Brain microvascular endothelial cell (primary cell): ENCODE data around the gene ADNP2.

ENCODE experiments used
- DNase-seq: peaks from one replicate; pipeline ENCODE4 v3.0.0-alpha.2; 2020
- H3K27ac ChIP-seq: fragments of 250-450 bp; sonication (Bioruptor Pico); 2 replicates; pipeline ENCODE4 v1.5.1; 2020; ENCODE audit warnings: mild to moderate bottlenecking, moderate library complexity
- H3K27me3 ChIP-seq: fragments of 250-450 bp; sonication (Bioruptor Pico); replicated peaks from 2 replicates; pipeline ENCODE4 v1.5.1; 2020; ENCODE audit warnings: mild to moderate bottlenecking
- H3K36me3 ChIP-seq: fragments of 250-450 bp; sonication (Bioruptor Pico); replicated peaks from 2 replicates; pipeline ENCODE4 v1.5.1; 2020; ENCODE audit warnings: mild to moderate bottlenecking
- H3K4me3 ChIP-seq: 2 replicates; pipeline ENCODE4 v1.5.1; 2011; ENCODE audit warnings: low read depth, mild to moderate bottlenecking, control low read depth, low read length, moderate library complexity
- CTCF ChIP-seq: IDR thresholded peaks from 2 replicates; pipeline ENCODE4 v1.5.1; 2011; ENCODE audit warnings: low read depth, mild to moderate bottlenecking, moderate library complexity, low read length, control low read depth, inconsistent platforms; ENCODE audit errors: missing control alignments
- in situ Hi-C: cut with HindIII; loops from 2 replicates; pipeline ENCODE4 v1.10.0; 2017; ENCODE audit warnings: low sequenced_read_pairs, low pct_ligation_motif_present

The ADNP2 gene

GRCh38 chr18:80097201-80097600 is 11.9 kb upstream of the ADNP2 start:
- Histone ChIP-seq H3K27ac (no peak overlapping the region), H3K36me3 (no peaks in the 10 kb centered on the region), H3K27me3 (no peaks in the 10 kb centered on the region), H3K4me3 (no peak overlapping the region)
- no peak for TF ChIP-seq CTCF
- no peak for DNase-seq
- in situ Hi-C loops, result no loop called here

- Histone ChIP-seq H3K36me3 (no peaks in the 10 kb centered on the region), H3K27me3 (no peaks in the 10 kb centered on the region), H3K27ac (no peak overlapping the region), H3K4me3 (no peak overlapping the region)
- peak; percentile 11 for DNase-seq
- TF ChIP-seq CTCF, result no peak
- in situ Hi-C loops, result no loop called here
These were observed 5.8 kb upstream of the ADNP2 start for GRCh38 chr18:80103231-80103630.

GRCh38 chr18:80104364-80104779 is 4.7 kb upstream of the ADNP2 start:
- DNase-seq, result no peak
- no peaks in the 10 kb centered on the region for H3K36me3 ChIP-seq
- TF ChIP-seq CTCF, result no peak
- H3K4me3 ChIP-seq, result no peak overlapping the region
- no peaks in the 10 kb centered on the region for H3K27me3 ChIP-seq
- in situ Hi-C loops, result no loop called here
- H3K27ac ChIP-seq, result no peak overlapping the region

- H3K27me3 ChIP-seq, result no peaks in the 10 kb centered on the region
These were observed 3.5 kb upstream of the ADNP2 start for GRCh38 chr18:80105369-80106167.

GRCh38 chr18:80106482-80107051 is 2.5 kb upstream of the ADNP2 start:
- no peak overlapping the region for H3K4me3 ChIP-seq
- no peaks in the 10 kb centered on the region for H3K27me3 ChIP-seq
- no peak overlapping the region for H3K27ac ChIP-seq
- no peaks in the 10 kb centered on the region for H3K36me3 ChIP-seq
- no peak for DNase-seq
- TF ChIP-seq CTCF, result no peak
- in situ Hi-C loops, result no loop called here

More at GRCh38 chr18:80105369-80106167, 3.5 kb upstream of the ADNP2 start:
- Histone ChIP-seq H3K4me3 (no peak overlapping the region), H3K27ac (no peak overlapping the region), H3K36me3 (no peaks in the 10 kb centered on the region)
- DNase-seq, result no peak
- no peak for TF ChIP-seq CTCF
- in situ Hi-C loops, result no loop called here
